B cell (primary cell): ENCODE data around the gene RPL22. TPM values are rescaled to one million over a fixed set of nuclear protein-coding genes. Genes with fewer than 3 reads are reported as not detected.

Experiments
- ATAC-seq: fragments of 200-7000 bp; cut with Tn5 transposase; one replicate; pipeline ENCODE4 v1.10.0; 2021; ENCODE audit warnings: low read depth, mild to moderate bottlenecking, moderate number of reproducible peaks, moderate library complexity
- CTCF ChIA-PET: fragments of 350-600 bp; sonication (Branson Sonifier 250); formaldehyde crosslinking; loops from one replicate; lab custom pipeline; 2021; ENCODE audit warnings: antibody characterized with exemption, inconsistent platforms; lab: Charles Lee
- POLR2A ChIA-PET: fragments of 350-600 bp; sonication (Branson Sonifier 250); formaldehyde crosslinking; loops from one replicate; lab custom pipeline; 2021; ENCODE audit warnings: antibody characterized with exemption; lab: Charles Lee
- DNase-seq: peaks from one replicate; pipeline ENCODE4 v3.0.0; 2013
- H2AFZ ChIP-seq: 2 replicates; pipeline ENCODE4 v1.6.1; 2012; ENCODE audit warnings: mild to moderate bottlenecking, low read depth, low read length; ENCODE audit not compliant: insufficient read depth, poor library complexity, severe bottlenecking
- H3K27ac ChIP-seq, 2 donors: 1 replicate in 1 of 2; 2 replicates in 1 of 2; pipeline ENCODE4 v1.5.1; 2012 to 2013; ENCODE audit warnings: low read length in 2 of 2, mild to moderate bottlenecking in 2 of 2, moderate library complexity in 1 of 2
- H3K27me3 ChIP-seq, 4 experiments: fragments of 200-600 bp in 1 of 4; sonication (generic) in 1 of 4; replicated peaks in 1 of 4; 1 replicate in 2 of 4; 2 replicates in 2 of 4; pipeline versions ENCODE4 v1.6.1 to v1.7.0; 2013 to 2016; ENCODE audit warnings: low read length in 3 of 4, mild to moderate bottlenecking in 2 of 4, mixed read lengths in 1 of 4, moderate library complexity in 1 of 4; ENCODE audit not compliant: insufficient read depth in 4 of 4, control insufficient read depth in 3 of 4; ENCODE audit errors: control extremely low read depth in 1 of 4
- H3K36me3 ChIP-seq, 2 experiments: replicated peaks in 1 of 2; 1 replicate in 1 of 2; 2 replicates in 1 of 2; pipeline versions ENCODE4 v1.6.1 to v1.7.1; 2013; ENCODE audit warnings: low read length in 1 of 2; ENCODE audit not compliant: insufficient read depth in 2 of 2, control insufficient read depth in 1 of 2; ENCODE audit errors: control extremely low read depth in 1 of 2, extremely low read depth in 1 of 2
- H3K4me1 ChIP-seq, 2 donors: fragments of 200-600 bp in 1 of 2; sonication (generic) in 1 of 2; 1 replicate in 1 of 2; 2 replicates in 1 of 2; pipeline versions ENCODE4 v1.5.1 to v1.6.1; 2013 to 2017; ENCODE audit warnings: low read length in 2 of 2; ENCODE audit not compliant: control insufficient read depth in 2 of 2, insufficient read depth in 2 of 2
- H3K4me2 ChIP-seq: replicated peaks from 2 replicates; pipeline ENCODE3; 2012; ENCODE audit warnings: mild to moderate bottlenecking, low read depth, low read length; ENCODE audit not compliant: poor library complexity, severe bottlenecking
- H3K4me3 ChIP-seq, 5 experiments: fragments of 200-600 bp in 1 of 5; sonication (generic) in 1 of 5; 1 replicate in 3 of 5; 2 replicates in 2 of 5; pipeline versions ENCODE4 v1.5.1 to v1.7.0; 2011 to 2016; ENCODE audit warnings: low read length in 4 of 5, mild to moderate bottlenecking in 4 of 5, low read depth in 2 of 5, control low read depth in 1 of 5, moderate library complexity in 1 of 5; ENCODE audit not compliant: insufficient read depth in 1 of 5; ENCODE audit errors: control extremely low read depth in 1 of 5, extremely low read depth in 1 of 5
- H3K79me2 ChIP-seq: fragments of 200-600 bp; sonication (generic); one replicate; pipeline ENCODE4 v1.6.0; 2016; ENCODE audit warnings: low read length; ENCODE audit not compliant: control insufficient read depth, insufficient read depth
- H3K9ac ChIP-seq: fragments of 200-600 bp; sonication (generic); 2 replicates; pipeline ENCODE4 v1.6.1; 2017; ENCODE audit warnings: mild to moderate bottlenecking, low read length, moderate library complexity
- H3K9me3 ChIP-seq, 3 donors: one replicate each; pipeline versions ENCODE4 v1.6.1 to v1.7.1; 2013; ENCODE audit warnings: low read length in 2 of 3; ENCODE audit not compliant: control insufficient read depth in 2 of 3, insufficient read depth in 1 of 3; ENCODE audit errors: control extremely low read depth in 1 of 3
- H4K20me1 ChIP-seq: 2 replicates; pipeline ENCODE4 v1.6.0; 2012; ENCODE audit warnings: mild to moderate bottlenecking, low read length; ENCODE audit not compliant: insufficient read depth, control insufficient read depth, poor library complexity, severe bottlenecking
- H3K27ac Mint-ChIP-seq: one replicate; pipeline ENCODE4 v1.8.0; 2021; ENCODE audit warnings: mixed read lengths
- H3K27me3 Mint-ChIP-seq: one replicate; pipeline ENCODE4 v1.8.0; 2021; ENCODE audit warnings: mixed read lengths
- H3K4me1 Mint-ChIP-seq: one replicate; pipeline ENCODE4 v1.8.0; 2021; ENCODE audit warnings: mixed read lengths
- H3K4me3 Mint-ChIP-seq: one replicate; pipeline ENCODE4 v1.8.0; 2021; ENCODE audit warnings: mixed read lengths
- H3K9me3 Mint-ChIP-seq: one replicate; pipeline ENCODE4 v1.8.0; 2022; ENCODE audit warnings: mixed read lengths; ENCODE audit not compliant: insufficient read depth
- CTCF ChIP-seq: fragments of 200-600 bp; IDR thresholded peaks from one replicate; pipeline ENCODE4 v1.8.0; 2022; ENCODE audit warnings: antibody characterized with exemption, mild to moderate bottlenecking
- EZH2 ChIP-seq: IDR thresholded peaks from 2 replicates; pipeline ENCODE4 v1.6.1; 2012; ENCODE audit warnings: borderline replicate concordance, low read depth, mild to moderate bottlenecking, moderate library complexity, low read length; ENCODE audit not compliant: insufficient read depth, poor library complexity, severe bottlenecking
- WGBS: methylation state at CpG from one replicate; pipeline ENCODE4 v1.1.5; 2013; ENCODE audit warnings: missing lambda C conversion rate; ENCODE audit not compliant: insufficient coverage; 5-methylcytosine and 5-hydroxymethylcytosine counted together
- intact Hi-C: fragments of 100-400 bp; cut with micrococcal nuclease; formaldehyde crosslinking; loops from one replicate; pipeline ENCODE4 v1.10.0; 2022
- polyA plus RNA-seq: library from polyadenylated mRNA; depleted of rRNA; stranded (reverse); fragments of >200 nt; gene quantifications from 2 replicates; pipeline ENCODE4 v1.2.3, GENCODE V29; 2012
- total RNA-seq, 2 donors: library from RNA; stranded (reverse); fragments of 120-200 nt in 1 of 2; gene quantifications; 1 replicate in 1 of 2; 2 replicates in 1 of 2; pipeline versions ENCODE4 v1.2.3 to v1.2.4, GENCODE V29; 2013 to 2022

Gene RPL22
- total and polyA plus RNA-seq, 2 donors (not counting 1 experiment from before 2014, with no cell fraction given): 70.9 to 471 TPM

- ATAC-seq: no peak
- Histone ChIP-seq H3K79me2 (no peaks in the 10 kb centered on the region), H3K9ac (no peak overlapping the region), H2AFZ (no peak overlapping the region), H3K27me3 (peaks cover 0 to 82% (median 49%) of the 10 kb centered on the region in 4 experiments), H3K27ac (no peak overlapping the region), H3K4me1 (peaks cover 27 to 30% of the 10 kb centered on the region in 2 donors), H3K4me3 (no peak overlapping the region), H3K9me3 (peaks cover 0 to 34% (median 0%) of the 10 kb centered on the region in 3 donors), H4K20me1 (peaks cover 6% of the 10 kb centered on the region), H3K36me3 (no peaks in the 10 kb centered on the region), H3K4me2 (no peak overlapping the region)
- Mint-ChIP-seq H3K4me1 (peaks cover 16% of the 10 kb centered on the region), H3K27ac (no peak overlapping the region), H3K27me3 (peaks cover 45% of the 10 kb centered on the region), H3K9me3 (no peaks in the 10 kb centered on the region), H3K4me3 (no peak overlapping the region)
- DNase-seq: no peak
- TF ChIP-seq EZH2 (no peak), CTCF (no peak)
- POLR2A ChIA-PET: no interaction called here
- CTCF ChIA-PET: interaction anchor here (4.7 kb wide), 1 partner anchor 160 kb away, joined by 51 read pairs; no protein-coding TSS in a partner anchor
- WGBS: 33% methylated on average over 20 of the region's 20 CpGs
- intact Hi-C loops: no loop called here
Observed at GRCh38 chr1:6243053-6243834, 43.8 kb upstream of the RPL22 start.
